ENCODE data around the gene EPHA6. TPM values are rescaled to one million over a fixed set of nuclear protein-coding genes. Genes with fewer than 3 reads are reported as not detected.

Gene EPHA6
- total RNA-seq, 1 experiment from 2014 or later, result 0.61 TPM

DNA sequence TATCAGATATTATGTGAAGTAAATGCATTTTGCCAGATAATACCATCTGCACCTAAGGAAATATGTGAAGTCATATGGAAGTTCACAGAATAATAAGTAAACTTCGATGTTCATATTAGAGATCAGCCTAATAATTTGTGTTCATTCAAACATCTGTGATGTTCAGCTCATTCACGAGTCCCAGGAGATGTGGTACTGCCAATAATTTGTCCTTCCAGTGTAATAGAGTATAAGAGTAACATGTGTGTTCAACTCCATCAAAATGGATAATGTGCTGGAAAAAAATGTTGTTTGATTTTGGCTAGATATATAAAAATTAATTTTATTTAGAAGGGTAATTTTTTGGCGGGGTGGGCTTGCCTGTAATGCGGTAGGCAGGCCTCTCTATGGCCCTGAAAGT, 874.7 kb downstream of the EPHA6 start:
- no peak for DNase-seq
- no peak overlapping the region for H4K5ac ChIP-seq (ENCODE audit: insufficient read length, low read depth, low read length)
- no peak overlapping the region for H3K4ac ChIP-seq (ENCODE audit: low read depth, low read length)
- peaks cover 11 to 20% of the 10 kb centered on the region in 2 experiments for H3K4me1 Mint-ChIP-seq
- no peak overlapping the region for H4K91ac ChIP-seq (ENCODE audit: insufficient read length, low read depth, low read length)
- H3K23me2 ChIP-seq (ENCODE audit: insufficient read length, low read depth, low read length, poor library complexity, severe bottlenecking), result no peaks in the 10 kb centered on the region
- no peaks in the 10 kb centered on the region for H3K9me3 ChIP-seq (ENCODE audit: control insufficient read depth, low read depth, low read length)
- no peak overlapping the region for H3K56ac ChIP-seq (ENCODE audit: insufficient read length, low read depth, low read length)
- no peak overlapping the region for H3K9ac ChIP-seq (ENCODE audit: extremely low read depth, insufficient read length, low read length)
- no peak overlapping the region for H3K18ac ChIP-seq (ENCODE audit: insufficient read length, low read depth, low read length)
- 0 out of 2 replicates have a peak, but pooled peaks cover 4% of the 10 kb centered on the region for H3K4me1 ChIP-seq (ENCODE audit: insufficient read depth, low read length)
- H3T11ph ChIP-seq (ENCODE audit: low read length), result no peak overlapping the region
- no CpG with 5 or more reads among the region's 4 CpGs for WGBS (ENCODE audit: extremely low coverage, insufficient read length, low lambda C conversion rate)
- no peak overlapping the region for H3K23ac ChIP-seq (ENCODE audit: insufficient read length, low read depth, low read length)
- H2AFZ ChIP-seq (ENCODE audit: low read length), result no peak overlapping the region
- H3K4me2 ChIP-seq (ENCODE audit: insufficient read depth, insufficient read length, low read length), result no peak overlapping the region
- no peak overlapping the region for H2BK12ac ChIP-seq (ENCODE audit: insufficient read length, low read depth, low read length)
- no peaks in the 10 kb centered on the region for H3K79me1 ChIP-seq (ENCODE audit: insufficient read depth, low read depth, low read length, poor library complexity, severe bottlenecking)
- no peaks in the 10 kb centered on the region; a peak in 1 of 5 replicates for H3K9me3 Mint-ChIP-seq
- no peak overlapping the region for H2BK5ac ChIP-seq (ENCODE audit: insufficient read length, low read length)
- H3K27me3 Mint-ChIP-seq (ENCODE audit: low read depth), result no peaks in the 10 kb centered on the region
- no peaks in the 10 kb centered on the region for H3K79me2 ChIP-seq (ENCODE audit: insufficient read depth, low read length)
- H4K8ac ChIP-seq (replicated peaks; ENCODE audit: insufficient read length, low read depth, low read length), result no peak overlapping the region
- no peak overlapping the region for H3K27ac Mint-ChIP-seq
- H3K36me3 Mint-ChIP-seq (ENCODE audit: insufficient read depth in 1 of 3, low read depth in 3 of 3), result no peaks in the 10 kb centered on the region; a peak in 2 of 7 replicates
- H3K4me3 Mint-ChIP-seq, result no peak overlapping the region
- H3K14ac ChIP-seq (ENCODE audit: insufficient read depth, low read length), result no peak overlapping the region
- H2AK5ac ChIP-seq (ENCODE audit: insufficient read length, low read length), result no peak overlapping the region
- no peak overlapping the region for H2BK20ac ChIP-seq (ENCODE audit: low read depth, low read length, poor library complexity, severe bottlenecking)
- no peaks in the 10 kb centered on the region for H3K27me3 ChIP-seq (ENCODE audit: insufficient read depth, low read length)
- no peaks in the 10 kb centered on the region for H4K20me1 ChIP-seq (ENCODE audit: control insufficient read depth, insufficient read depth, insufficient read length)
- TF ChIP-seq, protein P1, sequence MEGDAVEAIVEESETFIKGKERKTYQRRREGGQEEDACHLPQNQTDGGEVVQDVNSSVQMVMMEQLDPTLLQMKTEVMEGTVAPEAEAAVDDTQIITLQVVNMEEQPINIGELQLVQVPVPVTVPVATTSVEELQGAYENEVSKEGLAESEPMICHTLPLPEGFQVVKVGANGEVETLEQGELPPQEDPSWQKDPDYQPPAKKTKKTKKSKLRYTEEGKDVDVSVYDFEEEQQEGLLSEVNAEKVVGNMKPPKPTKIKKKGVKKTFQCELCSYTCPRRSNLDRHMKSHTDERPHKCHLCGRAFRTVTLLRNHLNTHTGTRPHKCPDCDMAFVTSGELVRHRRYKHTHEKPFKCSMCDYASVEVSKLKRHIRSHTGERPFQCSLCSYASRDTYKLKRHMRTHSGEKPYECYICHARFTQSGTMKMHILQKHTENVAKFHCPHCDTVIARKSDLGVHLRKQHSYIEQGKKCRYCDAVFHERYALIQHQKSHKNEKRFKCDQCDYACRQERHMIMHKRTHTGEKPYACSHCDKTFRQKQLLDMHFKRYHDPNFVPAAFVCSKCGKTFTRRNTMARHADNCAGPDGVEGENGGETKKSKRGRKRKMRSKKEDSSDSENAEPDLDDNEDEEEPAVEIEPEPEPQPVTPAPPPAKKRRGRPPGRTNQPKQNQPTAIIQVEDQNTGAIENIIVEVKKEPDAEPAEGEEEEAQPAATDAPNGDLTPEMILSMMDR (conservative IDR thresholded peaks at IDR 0.05), result no peak
- H3K27ac ChIP-seq (ENCODE audit: insufficient read length, low read depth, low read length), result no peak overlapping the region
- no peak overlapping the region for H2BK15ac ChIP-seq (ENCODE audit: low read depth, low read length)
- H2BK120ac ChIP-seq (ENCODE audit: low read depth, low read length, poor library complexity, severe bottlenecking), result no peak overlapping the region
